Mucosa of descending colon (tissue), 3 donors: ENCODE results near the gene GLYR1. TPM values are rescaled to one million over a fixed set of nuclear protein-coding genes. Genes with fewer than 3 reads are reported as not detected.

Source experiments
- ATAC-seq: fragments of 200-7000 bp; cut with Tn5 transposase; one replicate; pipeline ENCODE4 v1.9.1; 2020; ENCODE audit warnings: mild to moderate bottlenecking, moderate library complexity
- DNase-seq, 3 donors: peaks; one replicate each; pipeline ENCODE4 v3.0.0-alpha.2; 2020
- H3K36me3 ChIP-seq: fragments of 200-600 bp; one replicate; pipeline ENCODE4 v1.8.0; 2021; ENCODE audit warnings: low read depth, mild to moderate bottlenecking
- H3K4me1 ChIP-seq: fragments of 200-600 bp; one replicate; pipeline ENCODE4 v1.8.0; 2021; ENCODE audit warnings: low read depth, mild to moderate bottlenecking
- H3K4me3 ChIP-seq: fragments of 200-600 bp; one replicate; pipeline ENCODE4 v1.8.0; 2021; ENCODE audit warnings: mild to moderate bottlenecking
- H3K9me3 ChIP-seq: fragments of 200-600 bp; one replicate; pipeline ENCODE4 v1.8.0; 2021; ENCODE audit warnings: mild to moderate bottlenecking
- CTCF ChIP-seq: fragments of 200-600 bp; IDR thresholded peaks from one replicate; pipeline ENCODE4 v1.8.0; 2022; ENCODE audit warnings: antibody characterized with exemption, mild to moderate bottlenecking
- intact Hi-C, 2 donors: fragments of 100-400 bp; cut with DNase I in 1 of 2; cut with micrococcal nuclease in 1 of 2; formaldehyde crosslinking; loops; one replicate each; pipeline versions ENCODE4 v1.11.0 to v1.11.1; 2022; cut with DNase I, micrococcal nuclease
- total RNA-seq, 3 donors: library from RNA; stranded (reverse); fragmentation: NEBNext Ultra II Directional in 2 of 3; extraction: Animal tissue kit (Norgen Biotek cat#: 25700) in 2 of 3; gene quantifications; one replicate each; pipeline versions ENCODE4 v1.2.1 to v1.2.4, GENCODE V29; 2021 to 2023
- donor health status: DM: no; HTN: no; CAD: no; lungs with moderate emphysema.
- donor health status: DM: no; HTN: no; CAD: no.
- donor health status: DM: no; HTN: yes; CAD: no.

The GLYR1 gene
- total RNA-seq, 3 donors from 2014 or later: 110 to 123 (median 111) TPM

GRCh38 chr16:4803898-4804762 lies 43.0 kb downstream of the GLYR1 start:
- ATAC-seq (no peak), DNase-seq (no peak)
- peaks cover 25% of the 10 kb centered on the region for H3K4me1 ChIP-seq
- TF ChIP-seq CTCF: no peak
- no peak overlapping the region for H3K4me3 ChIP-seq
- no peaks in the 10 kb centered on the region for H3K9me3 ChIP-seq
- intact Hi-C loops: no loop called here
- no peaks in the 10 kb centered on the region for H3K36me3 ChIP-seq

GRCh38 chr16:4803401-4803844 lies 43.7 kb downstream of the GLYR1 start:
- ATAC-seq (no peak), DNase-seq (no peak)
- Histone ChIP-seq H3K9me3 (no peaks in the 10 kb centered on the region), H3K4me1 (peaks cover 25% of the 10 kb centered on the region), H3K4me3 (no peak overlapping the region), H3K36me3 (no peaks in the 10 kb centered on the region)
- intact Hi-C loops: no loop called here
- no peak for TF ChIP-seq CTCF

- peak; percentile 85 for ATAC-seq
- no peak for TF ChIP-seq CTCF
- H3K9me3 ChIP-seq: no peaks in the 10 kb centered on the region
- H3K36me3 ChIP-seq: no peaks in the 10 kb centered on the region
- intact Hi-C loops: no loop called here
- H3K4me1 ChIP-seq: peaks cover 25% of the 10 kb centered on the region
- peak overlapping the region; percentile 51 for H3K4me3 ChIP-seq
- DNase-seq: peak; percentile 90 to 96 (median 95)
Measured at GRCh38 chr16:4802659-4803287, 44.3 kb downstream of the GLYR1 start.

GRCh38 chr16:4801962-4802658 lies 45.0 kb downstream of the GLYR1 start, which contains the start of gene ROGDI:
Gene ROGDI (minus strand): TSS chr16:4802633. CDS start chr16:4802571, 62 bp downstream.
- intact Hi-C loops: no loop called here
- Histone ChIP-seq H3K9me3 (no peaks in the 10 kb centered on the region), H3K4me3 (peak within 1 kb of the TSS; percentile 51), H3K4me1 (peaks cover 27% of the 10 kb centered on the region), H3K36me3 (no peaks in the 10 kb centered on the region)
- ATAC-seq (peak; percentile 78), DNase-seq (peak; percentile 97 to 98 (median 97))
- TF ChIP-seq CTCF: no peak

DNA sequence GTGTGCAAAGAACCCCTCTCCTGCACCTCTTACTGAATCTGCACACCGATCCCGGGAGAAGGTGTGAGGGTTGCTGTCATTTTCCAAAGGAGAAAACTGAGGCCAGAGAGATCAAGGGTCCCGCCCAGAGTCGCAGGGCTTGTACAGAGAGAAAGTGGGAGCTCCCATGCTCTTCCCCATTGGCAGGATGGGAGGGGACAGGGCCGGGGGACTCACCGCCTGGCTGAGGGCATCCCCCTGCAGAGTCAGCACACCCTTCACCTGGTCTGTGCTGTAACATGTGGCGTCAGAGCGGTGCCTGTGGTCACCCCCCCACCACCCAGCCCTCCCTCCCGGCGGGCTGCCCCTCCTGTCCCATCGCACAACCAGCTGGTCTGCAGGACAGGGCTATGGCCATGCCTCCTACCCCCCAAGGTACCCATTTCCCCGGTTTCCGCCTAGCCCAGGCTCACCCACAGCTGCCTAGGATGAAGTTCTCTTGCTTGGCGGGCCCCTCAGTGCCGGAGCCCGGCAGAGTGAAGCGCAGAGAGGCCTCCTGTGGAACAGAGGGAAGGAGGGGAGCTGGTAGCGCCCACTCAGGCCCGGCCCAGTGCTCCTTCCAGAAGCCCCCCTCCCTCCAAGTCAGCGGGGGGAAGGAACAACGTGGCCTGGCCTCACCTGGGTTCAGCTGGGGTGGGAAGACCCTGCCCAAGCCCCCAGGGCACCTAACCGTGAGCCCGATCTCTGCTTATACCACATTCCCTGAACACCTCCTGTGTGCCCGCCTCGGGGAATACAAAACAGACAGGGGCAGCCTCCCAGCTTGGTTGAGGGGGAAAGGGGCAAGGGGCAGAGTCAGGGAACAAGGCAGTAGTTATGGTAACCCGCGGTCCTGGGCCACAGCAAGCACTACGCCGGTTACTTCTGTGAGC lies 45.8 kb downstream of the GLYR1 start:
- Histone ChIP-seq H3K36me3 (no peaks in the 10 kb centered on the region), H3K4me1 (peaks cover 33% of the 10 kb centered on the region), H3K4me3 (no peak overlapping the region), H3K9me3 (no peaks in the 10 kb centered on the region)
- DNase-seq (peak in 2 of 3 donors; percentile 18 to 59), ATAC-seq (peak; percentile 0)
- no peak for TF ChIP-seq CTCF
- intact Hi-C loops: no loop called here
